Vagina (tissue), 2 donors: ENCODE data around the gene CMTM4.

Source experiments
- CTCF ChIP-seq, 3 experiments: fragments of 450-650 bp in 2 of 3; fragments of 200-600 bp in 1 of 3; sonication (generic) in 1 of 3; IDR thresholded peaks; one replicate each; pipeline ENCODE4 v1.5.1; 2017 to 2019; ENCODE audit warnings: antibody characterized with exemption in 3 of 3, mild to moderate bottlenecking in 2 of 3, moderate library complexity in 2 of 3
- POLR2A ChIP-seq, 2 donors: fragments of 450-650 bp; IDR thresholded peaks; one replicate each; pipeline ENCODE4 v1.6.1; 2017; ENCODE audit warnings: antibody characterized with exemption in 2 of 2, mild to moderate bottlenecking in 2 of 2, moderate library complexity in 2 of 2
- POLR2AphosphoS5 ChIP-seq, 2 donors: sonication (generic); formaldehyde crosslinking; IDR thresholded peaks; one replicate each; pipeline ENCODE4 v1.9.0; 2017; ENCODE audit warnings: antibody characterized with exemption in 2 of 2, mild to moderate bottlenecking in 2 of 2, low read depth in 1 of 2; ENCODE audit not compliant: insufficient read depth in 1 of 2

GRCh38 chr16:66636199-66636598 lies 60.3 kb downstream of the CMTM4 start:
- TF ChIP-seq POLR2A (IDR thresholded peaks at IDR 0.05) = no peak
- no peak for TF ChIP-seq CTCF (IDR thresholded peaks at IDR 0.05)
- TF ChIP-seq POLR2AphosphoS5 (IDR thresholded peaks at IDR 0.05; ENCODE audit: insufficient read depth in 1 of 2, low read depth in 1 of 2) = no peak
